RWPE1 (cell line): ENCODE results near the gene WNT4.

Experiments used
- CTCF ChIA-PET: fragments of 350-600 bp; sonication (Branson Sonifier 250); formaldehyde crosslinking; extraction: SDS; loops from one replicate; lab custom pipeline; 2021; lab: Yijun Ruan, JAX
- POLR2A ChIA-PET: fragments of 400-600 bp; formaldehyde crosslinking; extraction: SDS; loops from one replicate; lab custom pipeline; 2020; ENCODE audit warnings: antibody characterized with exemption; ENCODE audit not compliant: low non-redundant PET; lab: Yijun Ruan, JAX
- DNase-seq: peaks from one replicate; pipeline ENCODE4 v3.0.0; 2012; ENCODE audit warnings: low spot score
- H3K27ac ChIP-seq: fragments of 450-650 bp; 2 replicates; pipeline ENCODE4 v1.5.1; 2017
- CTCF ChIP-seq: fragments of 450-650 bp; conservative IDR thresholded peaks from 2 replicates; pipeline ENCODE4 v1.5.1; 2017; ENCODE audit warnings: low read depth, mild to moderate bottlenecking

Gene WNT4

GRCh38 chr1:22117851-22118250 lies 25.0 kb downstream of the WNT4 start:
- CTCF ChIA-PET, result interaction anchor here (1.3 kb wide), 1 partner anchor 14 kb away, joined by 4 read pairs; no protein-coding TSS in a partner anchor
- peak overlapping the region; percentile 67 for H3K27ac ChIP-seq
- POLR2A ChIA-PET, result no interaction called here
- no peak for DNase-seq
- no peak for TF ChIP-seq CTCF

GRCh38 chr1:22117238-22117637 lies 25.7 kb downstream of the WNT4 start:
- H3K27ac ChIP-seq, result peak overlapping the region; percentile 67
- CTCF ChIA-PET, result interaction anchor here (1.3 kb wide), 1 partner anchor 15 kb away, joined by 4 read pairs; no protein-coding TSS in a partner anchor
- POLR2A ChIA-PET, result no interaction called here
- no peak for DNase-seq
- TF ChIP-seq CTCF, result no peak

GRCh38 chr1:22115286-22115685 lies 27.6 kb downstream of the WNT4 start:
- ChIA-PET CTCF (no interaction called here), POLR2A (no interaction called here)
- H3K27ac ChIP-seq, result peak overlapping the region; percentile 36
- DNase-seq, result no peak
- no peak for TF ChIP-seq CTCF

- peak overlapping the region; percentile 38 for H3K27ac ChIP-seq
- TF ChIP-seq CTCF, result no peak
- ChIA-PET CTCF (interaction anchor here (0.8 kb wide), 1 partner anchor 302 kb away, joined by 3 read pairs; no protein-coding TSS in a partner anchor), POLR2A (no interaction called here)
- no peak for DNase-seq
Measured at GRCh38 chr1:22114083-22115012, 28.5 kb downstream of the WNT4 start.

- ChIA-PET POLR2A (no interaction called here), CTCF (interaction anchor here (0.6 to 1.4 kb wide), 2 partner anchors 18 to 304 kb away, joined by 3 to 4 read pairs; no protein-coding TSS in a partner anchor)
- TF ChIP-seq CTCF, result no peak
- H3K27ac ChIP-seq, result no peak overlapping the region
- no peak for DNase-seq
Measured at GRCh38 chr1:22112554-22112953, 30.3 kb downstream of the WNT4 start.

GRCh38 chr1:22111620-22112019 lies 31.3 kb downstream of the WNT4 start:
- ChIA-PET POLR2A (interaction anchor here (0.5 kb wide), 1 partner anchor 91 kb away, joined by 6 read pairs; no protein-coding TSS in a partner anchor), CTCF (no interaction called here)
- H3K27ac ChIP-seq, result peak overlapping the region; percentile 7; the same call in 1 of the 2 replicates
- TF ChIP-seq CTCF, result no peak
- DNase-seq, result no peak
